ENCODE data around the gene TEC. TPM values are rescaled to one million over a fixed set of nuclear protein-coding genes. Genes with fewer than 3 reads are reported as not detected.

The TEC gene
- total RNA-seq, 2 experiments from 2014 or later, result 2.8 TPM

DNA sequence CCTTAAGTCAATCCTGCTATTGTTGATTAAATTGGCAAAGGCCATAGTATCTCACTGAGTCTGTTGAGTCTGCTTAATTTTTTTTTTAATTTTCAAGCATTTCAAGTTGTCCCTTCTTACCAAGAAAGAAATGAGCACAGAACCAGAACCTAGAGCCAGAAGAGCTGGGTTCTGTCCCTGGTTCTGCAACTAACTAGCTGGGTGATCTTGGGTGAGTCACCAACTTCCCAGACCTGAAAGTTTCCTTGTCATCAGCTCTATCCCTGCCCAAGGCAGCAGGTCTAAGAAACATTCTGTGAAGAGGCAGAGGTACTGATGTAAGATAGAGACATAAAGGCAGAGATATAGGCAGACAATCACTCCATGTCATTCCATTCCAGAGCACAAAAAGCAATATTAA is 17.3 kb downstream of the TEC start:
- H3K9me3 ChIP-seq (ENCODE audit: control insufficient read depth in 1 of 2, insufficient read depth in 1 of 2, low read length in 2 of 2), result no peaks in the 10 kb centered on the region
- Mint-ChIP-seq H3K27ac (no peak overlapping the region), H3K27me3 (no peaks in the 10 kb centered on the region), H3K4me1 (ENCODE audit: low read depth) (no peaks in the 10 kb centered on the region), H3K36me3 (ENCODE audit: low read depth) (no peaks in the 10 kb centered on the region), H3K9me3 (no peaks in the 10 kb centered on the region), H3K4me3 (no peak overlapping the region)
- no peak overlapping the region for H3K27ac ChIP-seq (ENCODE audit: low read depth in 1 of 2, low read length in 2 of 2)
- ChIA-PET CTCF (no interaction called here), POLR2A (no interaction called here)
- intact Hi-C loops (cut with DNase I, micrococcal nuclease), result no loop called here
- TF ChIP-seq CTCF (IDR thresholded peaks at IDR 0.05), result no peak
- ATAC-seq (ENCODE audit: poor library complexity) (no peak), DNase-seq (no peak)
- H3K36me3 ChIP-seq (ENCODE audit: insufficient read depth, low read length), result no peaks in the 10 kb centered on the region
- H3K4me3 ChIP-seq (ENCODE audit: low read length), result no peak overlapping the region
- H3K27me3 ChIP-seq (ENCODE audit: control insufficient read depth in 1 of 2, insufficient read depth in 2 of 2, low read length in 2 of 2), result no peaks in the 10 kb centered on the region
- H3K4me1 ChIP-seq (ENCODE audit: insufficient read depth, low read length), result no peaks in the 10 kb centered on the region

DNA sequence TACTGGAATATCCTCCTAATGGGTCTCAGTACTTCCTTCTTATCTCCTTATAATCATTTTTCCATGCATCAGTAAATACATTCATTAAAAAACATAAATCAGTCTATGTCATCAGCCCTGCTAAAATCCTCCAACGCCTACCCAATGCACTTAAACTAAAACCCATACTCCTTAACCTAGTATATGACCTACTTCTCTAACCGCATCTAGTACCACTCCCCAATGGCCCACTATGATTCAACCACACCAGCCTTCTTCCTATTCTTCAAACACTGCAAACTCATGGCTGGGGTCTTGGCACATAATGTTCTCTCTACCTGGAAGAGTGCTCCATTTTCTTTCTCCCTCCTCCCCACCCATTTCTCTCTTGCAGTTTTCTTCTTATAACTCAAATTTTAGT is 18.7 kb downstream of the TEC start:
- H3K27ac Mint-ChIP-seq, result no peak overlapping the region
- intact Hi-C loops (cut with DNase I, micrococcal nuclease), result no loop called here
- H3K4me1 Mint-ChIP-seq (ENCODE audit: low read depth), result no peaks in the 10 kb centered on the region
- no peaks in the 10 kb centered on the region for H3K27me3 Mint-ChIP-seq
- no peaks in the 10 kb centered on the region for H3K36me3 ChIP-seq (ENCODE audit: insufficient read depth, low read length)
- ATAC-seq (ENCODE audit: poor library complexity) (no peak), DNase-seq (no peak)
- POLR2A ChIA-PET, result no interaction called here
- no peaks in the 10 kb centered on the region for H3K9me3 ChIP-seq (ENCODE audit: control insufficient read depth in 1 of 2, insufficient read depth in 1 of 2, low read length in 2 of 2)
- H3K4me3 ChIP-seq (ENCODE audit: low read length), result no peak overlapping the region
- H3K9me3 Mint-ChIP-seq, result no peaks in the 10 kb centered on the region
- no peaks in the 10 kb centered on the region for H3K4me1 ChIP-seq (ENCODE audit: insufficient read depth, low read length)
- CTCF ChIA-PET, result no interaction called here
- H3K27ac ChIP-seq (ENCODE audit: low read depth in 1 of 2, low read length in 2 of 2), result no peak overlapping the region
- H3K4me3 Mint-ChIP-seq, result no peak overlapping the region
- H3K36me3 Mint-ChIP-seq (ENCODE audit: low read depth), result no peaks in the 10 kb centered on the region
- no peak for TF ChIP-seq CTCF (IDR thresholded peaks at IDR 0.05)
- no peaks in the 10 kb centered on the region for H3K27me3 ChIP-seq (ENCODE audit: control insufficient read depth in 1 of 2, insufficient read depth in 2 of 2, low read length in 2 of 2)

GRCh38 chr4:48250343-48250742 is 19.3 kb downstream of the TEC start:
- Mint-ChIP-seq H3K27me3 (no peaks in the 10 kb centered on the region), H3K4me3 (no peak overlapping the region), H3K4me1 (ENCODE audit: low read depth) (no peaks in the 10 kb centered on the region), H3K27ac (no peak overlapping the region), H3K36me3 (ENCODE audit: low read depth) (no peaks in the 10 kb centered on the region), H3K9me3 (no peaks in the 10 kb centered on the region)
- ChIA-PET CTCF (no interaction called here), POLR2A (no interaction called here)
- Histone ChIP-seq H3K4me3 (ENCODE audit: low read length) (no peak overlapping the region), H3K36me3 (ENCODE audit: insufficient read depth, low read length) (no peaks in the 10 kb centered on the region), H3K27me3 (ENCODE audit: control insufficient read depth in 1 of 2, insufficient read depth in 2 of 2, low read length in 2 of 2) (no peaks in the 10 kb centered on the region), H3K9me3 (ENCODE audit: control insufficient read depth in 1 of 2, insufficient read depth in 1 of 2, low read length in 2 of 2) (no peaks in the 10 kb centered on the region), H3K27ac (ENCODE audit: low read depth in 1 of 2, low read length in 2 of 2) (no peak overlapping the region), H3K4me1 (ENCODE audit: insufficient read depth, low read length) (no peaks in the 10 kb centered on the region)
- DNase-seq (no peak), ATAC-seq (ENCODE audit: poor library complexity) (no peak)
- intact Hi-C loops (cut with DNase I, micrococcal nuclease), result no loop called here
- TF ChIP-seq CTCF (IDR thresholded peaks at IDR 0.05), result no peak
